ENCODE data around the gene MAT2A.
A peak's percentile ranks its signal among the peaks of the same experiment; 100 is the strongest.

The MAT2A gene

GRCh38 chr2:85511008-85511811 lies 27.8 kb upstream of the MAT2A start:
- Histone ChIP-seq H3K27me3 (ENCODE audit: insufficient read depth, low read length) (no peaks in the 10 kb centered on the region), H3K4me3 (ENCODE audit: low read length) (no peak overlapping the region), H3K4me1 (ENCODE audit: insufficient read depth, low read length) (no peaks in the 10 kb centered on the region), H3K9me3 (ENCODE audit: low read length) (no peaks in the 10 kb centered on the region), H2AFZ (ENCODE audit: low read depth, low read length) (no peak overlapping the region), H3K36me3 (ENCODE audit: insufficient read depth, low read length) (no peaks in the 10 kb centered on the region)

- Histone ChIP-seq H3K27me3 (ENCODE audit: insufficient read depth, low read length) (no peaks in the 10 kb centered on the region), H3K36me3 (ENCODE audit: insufficient read depth, low read length) (no peaks in the 10 kb centered on the region), H3K4me1 (ENCODE audit: insufficient read depth, low read length) (no peaks in the 10 kb centered on the region), H3K4me3 (ENCODE audit: low read length) (no peak overlapping the region), H2AFZ (ENCODE audit: low read depth, low read length) (no peak overlapping the region), H3K9me3 (ENCODE audit: low read length) (no peaks in the 10 kb centered on the region)
Observed at GRCh38 chr2:85514323-85514722, 24.6 kb upstream of the MAT2A start.

GRCh38 chr2:85516653-85517389 lies 22.1 kb upstream of the MAT2A start:
- Histone ChIP-seq H3K4me3 (ENCODE audit: low read length) (no peak overlapping the region), H3K9me3 (ENCODE audit: low read length) (no peaks in the 10 kb centered on the region), H3K27me3 (ENCODE audit: insufficient read depth, low read length) (no peaks in the 10 kb centered on the region), H2AFZ (ENCODE audit: low read depth, low read length) (no peak overlapping the region), H3K36me3 (ENCODE audit: insufficient read depth, low read length) (no peaks in the 10 kb centered on the region), H3K4me1 (ENCODE audit: insufficient read depth, low read length) (no peaks in the 10 kb centered on the region)

- H3K4me1 ChIP-seq (ENCODE audit: insufficient read depth, low read length) = peaks cover 11% of the 10 kb centered on the region
- H2AFZ ChIP-seq (ENCODE audit: low read depth, low read length) = no peak overlapping the region
- no peaks in the 10 kb centered on the region for H3K9me3 ChIP-seq (ENCODE audit: low read length)
- no peaks in the 10 kb centered on the region for H3K36me3 ChIP-seq (ENCODE audit: insufficient read depth, low read length)
- H3K27me3 ChIP-seq (ENCODE audit: insufficient read depth, low read length) = no peaks in the 10 kb centered on the region
- no peak overlapping the region for H3K4me3 ChIP-seq (ENCODE audit: low read length)
Observed at GRCh38 chr2:85522090-85522647, 16.8 kb upstream of the MAT2A start.

GRCh38 chr2:85523062-85523902 lies 15.7 kb upstream of the MAT2A start:
- H3K9me3 ChIP-seq (ENCODE audit: low read length) = no peaks in the 10 kb centered on the region
- no peaks in the 10 kb centered on the region for H3K27me3 ChIP-seq (ENCODE audit: insufficient read depth, low read length)
- H3K36me3 ChIP-seq (ENCODE audit: insufficient read depth, low read length) = no peaks in the 10 kb centered on the region
- no peak overlapping the region for H2AFZ ChIP-seq (ENCODE audit: low read depth, low read length)
- H3K4me1 ChIP-seq (ENCODE audit: insufficient read depth, low read length) = peaks cover 11% of the 10 kb centered on the region
- H3K4me3 ChIP-seq (ENCODE audit: low read length) = no peak overlapping the region

GRCh38 chr2:85523903-85524335 lies 15.0 kb upstream of the MAT2A start:
- Histone ChIP-seq H3K9me3 (ENCODE audit: low read length) (no peaks in the 10 kb centered on the region), H3K4me3 (ENCODE audit: low read length) (no peak overlapping the region), H3K27me3 (ENCODE audit: insufficient read depth, low read length) (no peaks in the 10 kb centered on the region), H2AFZ (ENCODE audit: low read depth, low read length) (peak overlapping the region; percentile 58), H3K36me3 (ENCODE audit: insufficient read depth, low read length) (no peaks in the 10 kb centered on the region), H3K4me1 (ENCODE audit: insufficient read depth, low read length) (peaks cover 11% of the 10 kb centered on the region)

GRCh38 chr2:85524336-85524908 lies 14.5 kb upstream of the MAT2A start:
- no peaks in the 10 kb centered on the region for H3K36me3 ChIP-seq (ENCODE audit: insufficient read depth, low read length)
- H3K9me3 ChIP-seq (ENCODE audit: low read length) = peaks cover 3% of the 10 kb centered on the region
- no peaks in the 10 kb centered on the region for H3K27me3 ChIP-seq (ENCODE audit: insufficient read depth, low read length)
- peak overlapping the region; percentile 58 for H2AFZ ChIP-seq (ENCODE audit: low read depth, low read length)
- no peak overlapping the region for H3K4me3 ChIP-seq (ENCODE audit: low read length)
- peaks cover 11% of the 10 kb centered on the region for H3K4me1 ChIP-seq (ENCODE audit: insufficient read depth, low read length)

GRCh38 chr2:85525029-85525428 lies 13.9 kb upstream of the MAT2A start:
- Histone ChIP-seq H3K27me3 (ENCODE audit: insufficient read depth, low read length) (no peaks in the 10 kb centered on the region), H3K4me1 (ENCODE audit: insufficient read depth, low read length) (peaks cover 11% of the 10 kb centered on the region), H3K4me3 (ENCODE audit: low read length) (no peak overlapping the region), H3K9me3 (ENCODE audit: low read length) (peaks cover 3% of the 10 kb centered on the region), H2AFZ (ENCODE audit: low read depth, low read length) (peak overlapping the region; percentile 58), H3K36me3 (ENCODE audit: insufficient read depth, low read length) (no peaks in the 10 kb centered on the region)

- no peak overlapping the region for H3K4me3 ChIP-seq (ENCODE audit: low read length)
- peaks cover 11% of the 10 kb centered on the region for H3K4me1 ChIP-seq (ENCODE audit: insufficient read depth, low read length)
- no peaks in the 10 kb centered on the region for H3K36me3 ChIP-seq (ENCODE audit: insufficient read depth, low read length)
- no peaks in the 10 kb centered on the region for H3K27me3 ChIP-seq (ENCODE audit: insufficient read depth, low read length)
- peaks cover 3% of the 10 kb centered on the region for H3K9me3 ChIP-seq (ENCODE audit: low read length)
- H2AFZ ChIP-seq (ENCODE audit: low read depth, low read length) = no peak overlapping the region
Observed at GRCh38 chr2:85525567-85525966, 13.4 kb upstream of the MAT2A start.

- no peak overlapping the region for H2AFZ ChIP-seq (ENCODE audit: low read depth, low read length)
Observed at GRCh38 chr2:85527787-85528186, 11.2 kb upstream of the MAT2A start.

GRCh38 chr2:85528355-85528754 lies 10.6 kb upstream of the MAT2A start:
- no peak overlapping the region for H2AFZ ChIP-seq (ENCODE audit: low read depth, low read length)
- H3K4me3 ChIP-seq (ENCODE audit: low read length) = no peak overlapping the region

More at GRCh38 chr2:85527787-85528186, 11.2 kb upstream of the MAT2A start:
- H3K4me3 ChIP-seq (ENCODE audit: low read length) = no peak overlapping the region
- H3K27me3 ChIP-seq (ENCODE audit: insufficient read depth, low read length) = no peaks in the 10 kb centered on the region
- H3K4me1 ChIP-seq (ENCODE audit: insufficient read depth, low read length) = peaks cover 11% of the 10 kb centered on the region
- peaks cover 3% of the 10 kb centered on the region for H3K9me3 ChIP-seq (ENCODE audit: low read length)
- no peaks in the 10 kb centered on the region for H3K36me3 ChIP-seq (ENCODE audit: insufficient read depth, low read length)

GRCh38 chr2:85529809-85530208 lies 9.2 kb upstream of the MAT2A start:
- H3K4me1 ChIP-seq (ENCODE audit: insufficient read depth, low read length) = peaks cover 4% of the 10 kb centered on the region

More at GRCh38 chr2:85528355-85528754, 10.6 kb upstream of the MAT2A start:
- H3K36me3 ChIP-seq (ENCODE audit: insufficient read depth, low read length) = no peaks in the 10 kb centered on the region
- peaks cover 3% of the 10 kb centered on the region for H3K9me3 ChIP-seq (ENCODE audit: low read length)
- peaks cover 11% of the 10 kb centered on the region for H3K4me1 ChIP-seq (ENCODE audit: insufficient read depth, low read length)
- no peaks in the 10 kb centered on the region for H3K27me3 ChIP-seq (ENCODE audit: insufficient read depth, low read length)

More at GRCh38 chr2:85529809-85530208, 9.2 kb upstream of the MAT2A start:
- H3K36me3 ChIP-seq (ENCODE audit: insufficient read depth, low read length) = no peaks in the 10 kb centered on the region
- H3K27me3 ChIP-seq (ENCODE audit: insufficient read depth, low read length) = no peaks in the 10 kb centered on the region
- peaks cover 3% of the 10 kb centered on the region for H3K9me3 ChIP-seq (ENCODE audit: low read length)
- H2AFZ ChIP-seq (ENCODE audit: low read depth, low read length) = no peak overlapping the region
- no peak overlapping the region for H3K4me3 ChIP-seq (ENCODE audit: low read length)
